Measurements from ENCODE around the gene PSMD6.

Gene PSMD6

DNA sequence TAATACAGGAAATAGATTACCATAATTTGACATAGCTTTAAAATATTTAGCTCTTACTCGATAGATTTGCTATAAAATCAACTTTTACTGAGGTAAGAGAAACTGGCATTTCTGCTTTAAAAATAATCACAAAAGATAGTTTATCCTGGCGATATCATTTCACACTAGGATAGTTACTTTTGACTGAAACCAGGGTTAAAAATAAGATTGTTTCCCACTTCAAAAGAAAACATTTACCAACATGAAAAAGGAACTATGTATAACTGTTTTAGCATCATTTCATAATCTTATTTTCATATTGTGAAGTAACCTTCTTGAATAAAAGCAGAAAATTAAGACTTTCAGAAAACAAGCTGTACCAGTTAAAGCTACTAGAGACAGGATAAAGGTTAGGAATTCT, 15.3 kb downstream of the PSMD6 start:
- DNase-seq: no peak

DNA sequence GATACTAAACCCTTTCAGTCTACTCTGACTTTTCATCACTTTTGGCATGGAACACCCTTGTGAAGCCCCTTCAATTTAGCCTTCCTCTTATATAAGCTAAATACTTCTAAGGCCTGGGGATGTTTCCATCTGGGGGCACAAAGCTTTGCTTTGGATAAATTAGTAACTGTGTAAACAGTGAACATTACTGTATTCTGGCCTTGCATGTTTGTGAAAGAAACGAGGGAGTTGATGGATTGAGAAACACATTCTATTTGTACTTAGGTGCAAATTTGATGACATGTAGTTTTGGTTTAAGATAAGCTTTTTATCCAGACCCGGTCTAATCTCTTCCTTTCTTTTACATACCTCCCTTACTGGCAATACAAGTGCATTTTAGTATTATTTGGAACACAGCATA, 19.7 kb downstream of the PSMD6 start:
- no peak for DNase-seq

DNA sequence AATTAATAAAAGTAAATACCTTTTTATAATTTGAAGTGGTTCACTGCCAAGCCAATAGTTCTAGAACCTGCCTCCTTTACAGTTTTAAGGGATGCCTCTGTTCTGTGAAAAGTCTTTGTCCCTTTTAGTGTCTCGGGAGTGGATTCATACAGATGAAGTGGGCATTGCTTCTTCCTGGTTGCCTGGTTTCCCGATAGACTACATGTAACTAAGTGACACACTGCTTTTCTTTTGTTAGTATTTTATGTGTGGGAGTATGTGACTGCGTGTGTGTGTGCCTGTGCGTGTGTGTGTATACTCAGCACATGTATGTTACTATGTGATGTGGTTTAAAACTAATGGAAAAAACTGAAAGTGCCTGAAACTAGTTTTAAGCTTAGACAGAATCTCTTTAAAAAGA, 21.1 kb downstream of the PSMD6 start:
- no peak for DNase-seq

DNA sequence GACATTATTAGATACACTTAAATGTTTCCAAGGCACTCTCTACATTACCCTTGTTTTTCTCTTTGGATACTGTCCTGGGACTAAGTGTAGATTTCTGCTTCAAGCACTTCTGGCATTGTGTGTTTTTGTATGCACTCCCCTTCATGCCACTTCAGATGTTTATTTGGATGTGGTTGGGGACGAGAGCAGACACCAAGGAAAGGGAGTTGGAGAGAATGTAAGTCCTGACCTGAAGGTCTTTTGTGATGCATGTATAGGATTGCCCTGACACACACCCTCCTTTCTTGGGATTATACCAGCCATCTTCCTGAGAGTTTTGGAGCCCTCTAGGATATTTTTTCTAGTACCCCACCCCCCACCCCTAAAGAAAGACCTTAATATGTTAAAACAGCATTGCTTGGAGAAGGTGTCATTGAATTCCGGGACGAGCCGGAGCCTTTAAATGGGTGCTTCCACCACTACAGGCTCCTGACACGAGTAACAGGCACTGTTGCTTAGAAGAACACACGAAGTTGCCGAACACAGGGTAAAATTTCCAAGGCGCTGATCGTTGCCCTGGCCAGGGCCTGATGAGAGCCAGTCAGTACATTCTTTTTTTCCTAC, 22.7 kb downstream of the PSMD6 start:
- DNase-seq: no peak

DNA sequence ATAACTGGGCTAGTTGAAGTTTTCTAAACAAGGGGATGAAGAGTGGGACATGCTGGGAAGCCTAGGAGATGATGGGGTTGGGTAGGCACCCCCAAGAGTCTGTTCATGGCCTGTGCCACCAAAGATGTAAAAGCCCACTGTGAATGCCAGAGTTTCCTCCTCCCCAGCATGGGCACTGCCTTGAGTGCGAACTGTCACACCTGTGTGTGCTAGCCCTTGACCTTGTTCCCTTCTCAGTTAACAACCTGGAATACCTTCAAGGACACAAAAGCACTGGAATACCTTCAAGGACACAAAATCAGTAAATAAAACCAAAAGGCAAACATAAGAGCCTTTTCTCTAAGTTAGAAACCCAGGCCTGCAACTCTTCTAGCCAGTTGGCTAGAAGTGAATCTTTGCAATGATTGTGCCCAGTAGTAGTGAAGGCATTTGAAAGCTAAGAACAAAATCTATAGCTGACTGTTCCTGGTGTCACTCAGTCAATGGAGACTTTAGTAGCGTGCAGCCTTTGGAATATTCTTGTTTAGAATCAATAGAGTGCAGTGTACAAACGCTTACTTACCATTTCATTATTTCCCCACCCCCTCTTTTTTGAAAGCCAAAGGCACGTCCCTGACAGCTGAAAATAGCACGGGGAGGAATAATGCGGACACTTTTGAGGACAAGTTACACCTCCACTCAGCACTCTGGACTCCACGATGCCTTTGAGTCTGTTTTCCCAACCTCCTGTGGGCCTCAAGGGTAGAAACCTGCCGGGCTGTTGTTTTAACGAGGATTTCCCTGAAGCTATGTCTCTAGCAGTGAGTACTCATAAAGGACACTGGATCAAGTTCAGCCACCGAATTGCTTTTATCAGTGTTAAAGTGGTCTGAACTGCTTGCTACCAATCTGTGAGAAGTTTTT, 24.2 kb downstream of the PSMD6 start:
- no peak for DNase-seq

DNA sequence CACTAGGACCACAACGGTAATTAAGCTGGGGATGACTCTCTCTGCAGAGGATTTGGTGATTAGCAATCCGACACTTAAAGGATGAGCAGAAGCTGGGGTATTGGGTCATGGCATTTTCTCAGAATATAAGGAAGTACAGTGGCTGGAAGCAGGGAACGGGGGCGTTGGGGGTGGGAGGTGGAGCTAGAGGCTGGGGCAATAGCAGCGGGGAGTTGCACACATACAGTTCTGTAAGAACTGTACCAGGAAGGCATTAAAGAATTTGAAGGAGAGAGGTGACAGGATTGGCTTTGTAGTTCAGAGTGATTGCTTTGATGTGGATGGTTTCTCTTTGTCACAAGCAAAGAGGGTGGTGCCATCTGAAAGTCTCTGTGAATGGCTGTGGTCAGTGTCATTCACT, 28.2 kb downstream of the PSMD6 start:
- DNase-seq: no peak

DNA sequence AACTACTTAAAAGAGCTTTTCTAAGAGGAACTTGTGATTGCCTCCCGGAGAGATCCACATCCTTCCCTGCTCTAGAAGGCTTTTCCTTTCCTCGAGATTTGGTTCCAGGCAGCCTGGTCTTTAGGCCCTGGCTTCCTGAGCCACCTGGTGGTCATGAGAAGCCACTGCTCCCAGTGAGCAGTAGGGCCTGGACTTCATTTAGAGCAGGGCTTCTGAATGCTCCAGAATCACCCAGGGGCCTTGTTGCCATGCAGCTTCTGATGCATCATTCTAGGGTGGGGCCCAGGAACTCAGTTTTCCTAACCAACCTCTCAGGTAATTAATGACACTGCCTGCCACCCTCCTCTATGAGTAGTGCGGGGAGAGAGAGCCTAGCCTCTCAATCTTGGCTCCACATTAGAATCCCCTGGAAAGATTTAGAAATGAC, 29.6 kb downstream of the PSMD6 start:
- no peak for DNase-seq

DNA sequence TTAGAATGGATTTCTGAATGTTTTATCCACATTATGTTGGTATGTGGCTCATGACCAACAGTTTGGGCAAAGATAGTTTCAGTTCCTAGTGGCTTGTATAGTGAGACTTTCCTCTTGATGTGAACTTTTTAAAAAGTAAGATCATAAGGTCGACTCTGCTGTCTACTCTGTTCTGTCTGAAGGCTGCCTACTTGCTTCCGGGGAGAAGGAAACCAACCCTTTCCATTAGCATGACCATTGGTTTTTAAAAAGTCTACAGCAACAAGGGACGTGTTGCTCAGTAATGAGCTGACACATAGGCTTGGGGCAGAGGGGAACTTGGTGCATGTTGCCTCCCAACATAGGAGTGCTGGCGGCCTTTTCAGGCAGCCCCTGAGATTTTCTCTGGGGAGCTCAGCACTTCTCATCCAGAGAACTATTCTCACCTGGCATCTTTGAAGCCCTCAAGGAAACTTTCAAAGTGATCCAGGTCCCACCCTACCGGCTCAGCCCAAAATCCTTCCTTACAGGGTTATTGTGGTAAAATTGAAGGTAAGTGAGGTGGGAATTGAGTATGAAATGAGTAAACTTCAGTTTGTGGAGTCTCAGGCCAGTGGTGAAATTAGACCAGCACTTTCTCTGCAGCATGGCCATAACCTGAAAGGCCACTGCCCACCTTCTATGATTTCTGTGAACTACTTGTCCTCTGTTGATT, 30.6 kb downstream of the PSMD6 start:
- no peak for DNase-seq

DNA sequence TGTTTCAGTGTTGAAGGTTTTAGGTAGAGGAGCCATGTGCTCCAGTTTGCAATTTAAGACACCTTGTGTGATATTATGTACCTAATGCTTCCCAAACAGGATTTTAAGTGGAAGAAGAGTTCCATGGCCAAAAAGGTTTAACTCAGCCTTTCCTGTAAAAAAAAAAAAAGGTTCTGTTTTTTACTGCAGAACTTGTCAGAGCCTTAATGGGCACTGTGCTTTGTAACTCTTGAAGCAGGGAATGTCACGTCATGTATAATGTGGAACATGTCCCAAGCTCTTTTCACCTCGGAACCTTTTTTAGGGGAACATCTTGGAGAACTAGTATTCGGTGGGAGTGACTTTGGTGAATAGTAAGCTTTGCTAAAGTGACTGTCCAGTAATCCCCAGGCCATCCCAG, 31.6 kb downstream of the PSMD6 start:
- no peak for DNase-seq

DNA sequence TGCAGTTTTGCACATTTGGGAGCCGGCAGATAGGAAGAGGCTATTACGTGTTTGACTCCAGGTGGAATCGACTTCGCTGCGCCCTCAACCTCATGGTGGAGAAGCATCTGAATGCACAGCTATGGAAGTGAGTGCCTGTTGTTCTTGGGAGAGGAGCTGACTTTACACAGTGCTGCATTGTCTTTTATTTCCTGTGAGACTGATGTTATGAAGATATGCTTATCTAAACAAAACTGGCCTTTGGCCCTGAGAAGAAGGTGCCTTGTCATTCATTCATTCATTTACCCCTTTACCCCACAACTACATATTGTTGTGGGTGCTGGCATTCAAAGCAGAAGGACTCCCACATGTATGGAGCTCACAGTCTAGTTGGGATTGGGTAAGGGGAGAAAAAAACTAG, 32.6 kb downstream of the PSMD6 start:
- DNase-seq: no peak

DNA sequence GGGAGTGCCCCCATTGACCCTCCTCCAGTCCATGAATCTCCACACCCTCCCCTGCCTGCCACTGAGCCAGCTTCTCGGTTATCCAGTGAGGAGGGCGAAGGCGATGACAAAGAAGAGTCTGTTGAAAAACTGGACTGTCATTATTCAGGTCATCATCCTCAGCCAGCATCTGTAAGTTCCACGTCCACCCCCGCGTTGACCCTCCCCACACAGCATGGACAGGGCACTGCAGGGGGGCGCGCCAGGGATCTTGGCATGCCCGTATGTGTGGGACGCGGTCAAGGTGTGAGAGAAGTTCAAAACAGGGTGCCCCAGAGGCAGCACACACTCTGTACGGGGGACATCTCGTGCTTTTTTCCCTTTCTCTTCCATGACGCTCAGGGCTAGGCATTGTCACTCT, 33.1 kb downstream of the PSMD6 start:
- DNase-seq: no peak

DNA sequence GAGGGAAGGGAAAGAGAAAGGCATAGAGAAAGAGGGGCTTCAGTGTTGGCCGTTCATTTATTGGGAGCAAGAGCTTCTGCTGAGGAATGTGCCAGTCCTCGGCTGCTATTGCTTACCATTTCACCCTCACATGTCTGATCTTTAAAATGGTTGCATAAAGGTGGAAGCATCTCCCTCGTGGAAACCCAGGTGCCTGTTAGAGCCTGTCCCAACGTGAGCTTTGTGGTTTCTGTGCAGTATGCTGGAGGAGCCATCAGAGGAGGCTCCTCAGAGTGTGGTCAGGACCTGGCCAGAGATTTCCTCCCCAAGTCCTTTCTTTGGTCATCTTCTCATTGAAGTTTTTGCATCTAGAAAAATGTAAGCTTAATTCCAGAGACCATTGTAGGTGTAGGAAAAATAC, 34.4 kb downstream of the PSMD6 start:
- no peak for DNase-seq

DNA sequence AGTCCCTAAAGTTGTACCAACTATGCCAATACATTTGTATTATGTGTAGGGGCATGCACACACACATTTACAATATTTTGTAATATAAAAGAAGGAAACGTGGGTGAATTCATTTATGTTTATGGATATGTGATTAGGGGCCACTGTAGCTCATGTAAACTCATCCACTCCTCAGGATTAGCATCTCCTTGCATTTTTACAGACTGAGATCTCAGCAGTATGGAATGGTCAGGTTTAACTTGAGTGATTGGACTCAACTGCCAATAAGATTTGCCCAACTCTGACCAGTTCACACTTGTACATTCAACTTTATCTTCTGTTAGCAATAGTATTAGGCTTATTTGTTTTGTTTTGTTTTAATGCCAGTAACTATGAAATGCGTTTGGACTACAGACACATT, 36.5 kb downstream of the PSMD6 start:
- no peak for DNase-seq

DNA sequence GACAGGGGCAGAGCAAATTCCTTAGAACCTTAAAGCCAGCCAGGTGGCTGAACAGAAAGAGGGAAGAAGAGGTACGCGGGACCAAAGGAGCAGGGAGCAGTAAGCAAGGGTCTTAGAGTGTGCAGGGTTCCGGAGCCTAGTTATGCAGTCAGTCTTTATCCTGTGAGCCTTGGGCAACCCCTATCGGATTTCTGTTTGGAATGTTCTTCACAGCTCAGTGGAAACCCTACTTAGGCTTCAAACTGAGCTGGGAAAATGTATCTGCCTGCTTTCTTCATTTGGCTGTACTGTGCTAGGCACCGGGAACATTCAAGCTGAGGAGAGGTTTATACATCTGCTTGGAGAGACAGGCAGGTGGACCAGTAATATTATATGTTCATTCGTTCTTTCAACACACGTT, 37.1 kb downstream of the PSMD6 start:
- DNase-seq: no peak

DNA sequence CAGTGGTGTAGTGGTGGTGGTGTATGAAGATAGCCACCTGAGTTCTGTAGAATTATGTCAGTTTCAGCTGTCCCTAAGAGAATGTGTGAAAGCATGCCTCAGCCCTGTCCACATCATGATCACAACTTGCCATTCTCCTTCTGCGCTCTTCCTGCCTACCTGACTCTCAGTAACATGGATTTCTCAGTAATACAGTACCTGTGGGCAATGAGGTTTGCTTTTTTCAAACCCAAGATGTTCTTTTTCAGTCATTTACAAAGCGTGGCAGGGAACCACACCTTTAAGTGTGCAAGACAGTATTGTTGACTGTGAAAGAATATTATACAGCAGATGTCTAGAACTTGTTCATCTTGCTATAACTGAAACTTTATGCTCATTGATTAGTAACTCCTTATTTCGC, 38.9 kb downstream of the PSMD6 start:
- no peak for DNase-seq

DNA sequence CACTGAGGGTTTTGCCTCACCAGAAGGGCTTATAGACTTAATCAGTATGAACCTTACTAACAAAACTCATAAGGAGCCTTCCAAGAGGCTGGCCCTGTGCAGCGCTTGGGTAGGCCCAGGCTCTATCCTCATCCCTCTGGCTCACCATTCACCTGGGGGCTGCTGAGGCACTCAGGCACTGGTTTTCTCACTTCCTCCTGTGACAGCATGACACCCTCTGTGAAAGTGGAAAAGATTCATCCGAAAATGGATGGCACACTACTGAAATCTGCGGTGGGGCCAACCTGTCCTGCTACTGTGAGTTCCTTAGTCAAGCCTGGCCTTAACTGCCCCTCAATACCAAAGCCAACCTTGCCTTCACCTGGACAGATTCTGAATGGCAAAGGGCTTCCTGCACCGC, 41.3 kb downstream of the PSMD6 start:
- no peak for DNase-seq

DNA sequence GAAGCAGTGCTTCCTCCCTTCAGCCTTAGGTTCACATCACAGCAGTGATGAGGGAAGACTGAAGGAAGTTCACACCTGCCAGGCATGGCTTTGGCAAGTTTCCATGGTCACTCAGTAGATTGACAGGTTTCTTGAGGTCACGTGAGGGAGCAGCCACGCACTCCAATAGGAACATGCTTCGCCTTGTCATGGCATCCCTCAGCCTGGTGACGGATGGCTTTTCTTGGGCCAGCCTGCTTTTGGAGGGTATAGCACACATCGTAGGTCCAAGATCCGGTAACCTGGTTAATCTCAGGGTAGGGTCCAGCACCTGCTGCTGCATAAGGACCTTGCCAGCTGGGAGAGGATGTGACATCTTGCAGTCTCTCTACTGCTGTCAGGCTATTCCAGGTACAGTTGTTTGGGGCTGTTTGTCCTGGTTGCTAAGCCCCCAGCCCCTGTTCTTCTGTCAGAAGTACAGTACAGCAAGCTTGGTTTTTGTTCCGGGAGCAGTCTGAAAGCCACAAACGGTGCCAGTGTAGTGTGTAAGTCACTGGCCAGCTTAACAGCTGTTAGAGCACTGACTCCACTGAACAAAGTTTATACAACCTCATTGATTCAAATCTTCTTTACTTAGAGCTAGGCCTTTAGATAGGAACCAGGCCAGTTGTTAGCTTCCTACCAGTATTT, 42.3 kb downstream of the PSMD6 start:
- no peak for DNase-seq

DNA sequence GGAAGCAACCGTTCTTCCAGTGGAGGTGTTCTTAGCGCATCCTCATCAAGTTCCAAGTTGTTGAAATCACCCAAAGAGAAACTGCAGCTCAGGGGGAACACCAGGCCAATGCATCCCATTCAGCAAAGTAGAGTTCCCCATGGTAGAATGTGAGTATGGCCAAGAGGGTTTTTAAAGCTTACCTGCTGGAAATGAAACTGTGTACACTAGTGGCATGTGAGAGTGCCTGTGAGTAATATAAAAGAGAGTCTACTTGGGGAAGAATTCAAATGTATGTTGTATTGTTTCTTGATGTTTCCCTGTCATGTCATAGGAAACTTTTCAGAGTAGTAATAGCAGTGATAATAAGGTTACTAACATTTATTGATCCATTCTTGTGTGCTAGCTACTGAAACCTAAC, 43.3 kb downstream of the PSMD6 start:
- DNase-seq: no peak

DNA sequence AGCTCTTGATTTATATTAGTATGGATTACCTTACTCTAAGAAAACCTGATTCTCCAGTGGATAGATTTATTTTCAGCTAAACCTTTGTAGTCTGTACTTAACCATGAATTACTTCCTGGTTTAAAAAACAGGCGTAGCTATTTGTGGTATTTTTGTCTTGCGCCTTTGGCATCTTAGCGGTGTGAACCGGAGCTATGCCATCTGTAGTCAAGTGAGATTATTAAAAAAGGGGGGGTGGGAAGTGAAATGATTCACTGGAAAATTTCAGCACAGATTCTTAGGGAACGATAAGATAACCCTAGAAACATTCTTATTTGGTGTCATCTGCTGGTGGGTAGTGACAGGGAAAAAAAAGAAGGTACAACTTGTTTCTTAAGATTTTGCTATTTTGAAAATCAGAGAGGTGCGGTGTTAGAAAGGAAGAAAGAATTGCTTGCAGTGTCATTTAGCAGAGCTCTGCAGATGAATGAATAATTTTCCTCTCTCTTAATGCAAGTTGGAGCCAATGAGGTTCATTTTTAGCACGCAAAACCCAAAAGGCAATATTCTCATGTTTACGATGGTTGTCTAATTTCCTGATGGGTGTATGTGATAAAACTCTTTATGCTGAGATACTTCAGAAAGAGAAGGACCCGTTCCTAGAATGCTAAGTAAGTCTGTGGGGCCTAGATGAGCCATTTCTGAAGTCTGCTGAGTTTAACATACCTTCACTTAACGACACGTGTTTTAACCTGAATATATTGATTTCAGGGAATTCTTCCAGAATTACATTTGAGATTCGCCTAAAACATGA, 44.0 kb downstream of the PSMD6 start:
- DNase-seq: no peak

DNA sequence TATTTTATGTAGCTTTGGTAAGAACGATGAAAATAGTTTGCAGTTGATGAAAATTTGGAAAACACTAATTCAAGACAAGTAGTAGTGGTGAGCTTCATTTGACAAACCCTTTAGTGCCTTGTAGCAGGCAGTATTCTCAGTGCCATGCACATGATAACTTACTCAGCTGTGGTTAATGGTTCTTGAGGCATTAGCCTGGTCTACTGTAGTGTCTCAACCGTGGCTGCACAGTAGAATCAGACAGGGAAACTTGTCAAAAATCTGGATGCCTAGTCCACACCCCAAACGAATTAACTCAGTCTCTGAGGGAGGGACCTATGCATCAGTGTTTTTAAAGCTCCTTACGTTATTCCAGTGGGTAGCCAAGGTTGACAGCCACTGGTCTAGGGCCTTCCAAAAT, 45.4 kb downstream of the PSMD6 start:
- no peak for DNase-seq

DNA sequence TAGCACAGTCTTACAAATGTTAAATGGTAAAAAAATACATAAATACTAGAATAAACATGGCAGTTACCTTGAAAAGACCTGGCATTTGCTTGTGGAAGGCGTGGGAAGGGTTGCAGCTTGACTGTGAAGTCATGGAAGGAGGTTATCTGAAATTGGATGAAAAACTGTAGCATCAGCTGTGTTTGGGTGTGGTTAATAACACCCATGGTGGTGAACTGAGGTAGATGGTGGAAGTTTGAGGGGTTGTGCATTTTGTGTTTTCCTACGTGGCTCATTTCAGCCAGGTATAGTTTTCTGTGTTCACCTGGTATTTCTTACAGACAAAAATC, 46.5 kb downstream of the PSMD6 start:
- DNase-seq: no peak

DNA sequence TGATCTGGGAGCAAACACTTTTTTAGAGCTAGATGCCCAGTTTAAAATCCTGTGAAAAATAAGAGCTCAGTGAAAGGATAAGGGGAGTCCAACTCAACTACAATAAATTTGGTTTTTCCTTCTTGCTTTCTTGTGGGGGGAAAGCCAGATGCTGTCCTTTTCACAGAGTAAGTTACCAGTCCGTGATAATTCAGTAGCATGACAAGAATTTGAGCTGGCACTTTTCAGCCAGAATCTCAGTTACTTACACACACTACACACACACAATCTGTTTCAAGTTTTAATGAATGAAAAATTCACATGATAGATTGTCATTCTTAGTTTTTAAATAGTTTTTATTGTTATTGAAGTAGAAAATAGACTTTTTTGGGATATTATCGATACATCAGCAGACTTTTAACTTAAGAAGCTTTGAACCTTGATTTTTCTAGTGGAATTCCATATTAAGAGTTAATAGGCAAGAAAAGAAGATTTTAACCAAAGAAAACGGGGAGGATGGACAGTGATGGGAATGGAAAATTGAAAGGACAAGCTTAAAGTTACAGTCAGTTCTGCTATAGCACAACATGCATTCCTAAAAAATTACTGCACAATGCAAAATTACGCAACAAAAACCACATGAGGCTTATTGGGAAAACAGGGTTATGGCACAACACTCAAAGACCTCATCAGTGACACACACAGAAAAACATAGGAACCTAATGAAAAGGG, 47.0 kb downstream of the PSMD6 start:
- no peak for DNase-seq
